GM20000 (cell line): Measurements from ENCODE around the gene ADAMTS19.

Experiments
- DNase-seq: peaks from one replicate; pipeline ENCODE4 v3.0.0; 2012; ENCODE audit warnings: low spot score
- CTCF ChIP-seq: IDR thresholded peaks from 2 replicates; pipeline ENCODE4 v1.5.1; 2012; ENCODE audit warnings: mild to moderate bottlenecking, control low read depth; ENCODE audit errors: extremely low read depth, missing control alignments

ADAMTS19 gene

GRCh38 chr5:129653057-129653375 is 192.9 kb downstream of the ADAMTS19 start:
- DNase-seq, result no peak
- no peak for TF ChIP-seq CTCF

- TF ChIP-seq CTCF, result no peak
These were observed 193.3 kb downstream of the ADAMTS19 start for GRCh38 chr5:129653442-129653841.

GRCh38 chr5:129656952-129657351 is 196.9 kb downstream of the ADAMTS19 start:
- TF ChIP-seq CTCF, result no peak
- no peak for DNase-seq

More at GRCh38 chr5:129653442-129653841, 193.3 kb downstream of the ADAMTS19 start:
- DNase-seq, result no peak

GRCh38 chr5:129658801-129659200 is 198.7 kb downstream of the ADAMTS19 start:
- TF ChIP-seq CTCF, result no peak
- DNase-seq, result no peak

GRCh38 chr5:129661366-129662035 is 201.4 kb downstream of the ADAMTS19 start:
- DNase-seq, result no peak
- no peak for TF ChIP-seq CTCF

- DNase-seq, result peak; percentile 34
- peak; percentile 82 for TF ChIP-seq CTCF
These were observed 204.3 kb downstream of the ADAMTS19 start for GRCh38 chr5:129664336-129664937.

- TF ChIP-seq CTCF, result no peak
- no peak for DNase-seq
These were observed 210.9 kb downstream of the ADAMTS19 start for GRCh38 chr5:129670957-129671500.
